Measurements from ENCODE around the gene TBC1D4.
"Not testable (repeated sequence)": the region's sequence is repeated elsewhere in the genome, so short reads cannot be mapped to it uniquely, and the experiment has no call there.

Gene TBC1D4

DNA sequence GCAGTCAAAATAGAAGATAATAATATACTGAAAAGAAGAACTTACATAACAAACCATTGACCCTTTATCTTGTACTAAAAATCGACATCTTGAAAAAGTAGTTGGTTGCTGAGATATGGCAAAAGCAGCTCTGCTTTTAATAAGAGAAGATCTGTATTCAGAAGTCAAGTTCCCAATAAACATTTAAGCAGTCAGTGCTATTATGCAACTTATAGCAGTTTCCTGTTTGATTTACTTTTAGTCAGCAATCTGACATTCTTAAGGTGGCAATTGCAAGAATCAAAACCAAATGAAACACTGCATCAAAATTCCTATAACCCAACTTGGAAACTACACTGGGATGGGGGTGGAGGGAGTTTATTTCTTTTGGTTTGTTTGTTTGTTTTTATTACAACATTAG, 165.5 kb downstream of the TBC1D4 start:
- no peak for DNase-seq

DNA sequence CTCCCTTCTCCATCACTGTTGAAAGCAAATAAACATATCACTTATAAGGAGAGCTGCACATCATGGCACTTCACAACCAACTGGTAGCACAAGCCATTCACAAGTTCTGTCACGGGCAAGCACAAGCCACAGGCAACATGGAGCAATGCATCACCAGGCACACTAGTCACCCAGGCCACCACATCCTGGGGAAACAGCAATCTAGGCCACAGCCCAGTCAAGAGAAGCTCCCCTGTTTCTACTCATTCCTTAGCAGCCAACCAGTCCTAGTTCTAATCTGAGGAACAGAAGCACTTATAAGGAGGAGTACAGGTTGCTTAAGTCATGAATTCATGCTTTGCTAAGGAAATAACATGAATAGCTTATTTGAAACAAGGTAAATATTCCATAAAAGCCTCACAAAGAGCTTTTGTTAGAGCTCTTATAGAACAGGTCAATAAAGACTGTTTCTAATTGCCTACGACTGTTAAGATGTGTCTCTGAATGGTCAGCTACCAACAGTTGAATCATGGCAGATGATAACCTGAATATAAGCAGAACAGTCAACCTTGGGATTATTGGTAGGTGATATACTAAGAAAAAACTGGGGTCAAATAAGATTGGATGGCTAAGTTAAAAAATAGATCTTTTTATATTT, 169.0 kb downstream of the TBC1D4 start:
- no peak for DNase-seq

DNA sequence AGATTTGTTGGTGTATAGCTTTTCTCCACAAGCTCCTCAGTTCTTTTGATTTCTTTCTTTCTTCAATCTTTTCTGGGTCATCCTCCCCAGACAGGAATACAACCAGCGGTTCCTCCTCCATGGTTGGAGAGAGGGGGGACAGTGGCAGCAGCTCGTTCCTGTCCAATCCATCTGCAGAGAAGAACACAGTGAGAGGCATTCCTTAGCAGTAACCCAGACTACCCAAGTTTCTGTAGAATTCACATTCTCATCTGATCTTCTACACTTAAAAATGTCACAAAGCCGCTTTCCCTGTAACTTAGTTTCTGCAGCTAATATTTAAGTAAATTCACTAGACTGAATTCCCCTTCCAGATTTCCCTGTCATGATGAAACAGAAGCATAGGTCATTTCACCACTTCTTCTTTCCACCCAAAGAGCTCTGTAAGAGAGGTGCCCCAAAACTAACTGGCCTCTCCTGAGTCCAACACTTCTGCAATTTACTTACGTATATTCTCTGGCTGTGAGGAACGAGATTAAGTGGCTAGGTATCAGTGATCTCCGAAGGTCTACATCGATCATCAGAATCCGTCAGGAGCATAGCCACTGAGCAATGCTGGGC, 171.9 kb downstream of the TBC1D4 start:
- DNase-seq = no peak

DNA sequence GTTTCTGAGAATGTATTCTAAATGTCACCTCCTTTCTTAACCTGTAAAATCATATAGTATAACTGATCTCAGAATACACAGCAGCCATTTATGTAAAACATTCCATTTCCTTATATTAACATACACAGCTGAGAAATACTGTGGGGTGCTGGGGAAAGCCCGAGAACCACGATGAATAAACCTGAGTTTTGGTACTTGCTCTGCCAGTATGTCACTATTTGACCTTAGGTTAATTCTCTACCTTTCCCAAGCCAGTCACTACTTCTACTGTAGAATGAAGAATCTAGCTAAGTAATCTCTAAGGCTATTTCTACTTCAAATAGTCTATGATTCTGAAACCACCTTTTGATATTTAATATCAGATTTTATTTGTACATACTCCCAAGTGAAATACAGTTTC, 173.7 kb downstream of the TBC1D4 start:
- no peak for DNase-seq

DNA sequence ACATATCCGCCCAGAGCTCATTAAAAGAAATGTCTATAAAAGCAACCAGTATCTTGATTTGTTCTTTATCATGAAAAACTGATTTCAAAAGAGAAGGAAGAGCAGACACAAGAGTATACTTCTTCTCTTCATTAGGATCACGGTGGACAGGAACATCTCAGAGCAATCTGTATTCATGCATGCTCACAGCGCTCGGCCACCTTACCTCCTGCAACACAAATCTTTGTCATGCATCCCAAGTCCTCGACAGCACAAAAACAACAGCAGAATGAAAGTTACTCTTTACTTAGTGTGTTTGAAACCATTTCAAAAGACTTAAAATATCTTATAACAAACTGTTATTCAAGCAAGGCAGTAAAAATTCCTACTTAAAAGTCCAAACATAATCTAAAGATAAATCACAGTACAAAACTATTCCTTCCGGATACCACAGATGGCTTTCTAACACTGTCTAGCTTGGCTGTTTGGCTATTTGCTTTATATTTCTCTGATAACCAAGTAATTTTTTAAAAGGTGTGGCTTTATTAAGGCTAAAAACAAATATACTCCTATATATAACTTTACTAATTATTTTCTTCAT, 174.5 kb downstream of the TBC1D4 start:
- no peak for DNase-seq

DNA sequence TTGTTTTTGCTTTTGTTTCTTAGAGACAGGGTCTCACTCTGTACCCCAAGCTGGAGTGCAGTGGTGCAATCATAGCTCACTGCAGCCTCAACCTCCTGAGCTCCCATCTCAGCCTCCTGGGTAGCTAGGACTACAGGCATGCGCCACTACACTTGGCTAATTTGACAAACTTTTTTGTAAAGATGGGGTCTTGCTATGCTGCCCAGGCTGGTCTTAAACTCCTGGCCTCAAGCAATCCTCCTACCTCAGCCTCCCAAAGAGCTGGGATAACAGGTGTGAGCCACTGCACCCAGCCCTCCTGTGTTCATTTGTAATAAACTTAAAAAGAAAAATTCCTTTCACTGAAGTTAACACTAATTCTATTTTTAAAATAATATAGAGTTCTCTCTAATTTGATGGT, 175.0 kb downstream of the TBC1D4 start:
- DNase-seq = not testable (repeated sequence)

DNA sequence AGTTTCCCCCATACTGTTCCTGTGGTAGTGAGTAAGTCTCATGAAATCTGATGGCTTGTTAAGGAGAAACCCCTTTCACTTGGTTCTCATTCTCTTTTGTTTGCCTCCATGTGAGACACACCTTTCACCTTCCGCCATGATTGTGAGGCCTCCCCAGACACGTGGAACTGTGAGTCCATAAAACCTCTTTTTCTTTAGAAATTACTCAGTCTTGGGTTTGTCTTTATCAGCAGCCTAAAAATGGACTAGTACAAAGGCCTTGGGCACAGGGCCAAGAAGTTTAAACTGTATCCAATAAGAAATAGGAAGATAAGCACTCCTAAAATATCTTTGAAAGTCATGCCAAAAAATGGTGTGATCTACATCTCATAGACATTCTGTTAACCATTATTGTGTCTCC, 176.9 kb downstream of the TBC1D4 start:
- DNase-seq = no peak

DNA sequence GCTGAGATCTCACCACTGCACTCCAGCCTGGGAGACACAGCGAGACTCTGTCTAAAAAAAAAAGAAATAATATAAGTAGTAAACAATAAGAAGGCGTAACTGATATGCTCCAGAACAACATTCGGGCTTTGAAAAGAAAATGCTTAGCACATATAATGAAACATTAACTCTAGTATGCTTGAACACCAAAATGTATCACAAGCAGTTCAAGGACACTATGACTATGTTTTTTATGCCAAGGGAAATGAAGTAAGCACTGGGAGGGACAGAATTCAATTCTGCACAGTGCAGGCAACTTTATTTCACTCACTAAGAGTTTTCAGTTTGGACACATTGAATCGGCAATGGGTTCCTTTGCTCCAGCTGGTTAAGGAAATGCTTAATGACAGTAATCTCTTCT, 178.7 kb downstream of the TBC1D4 start:
- DNase-seq = no peak

DNA sequence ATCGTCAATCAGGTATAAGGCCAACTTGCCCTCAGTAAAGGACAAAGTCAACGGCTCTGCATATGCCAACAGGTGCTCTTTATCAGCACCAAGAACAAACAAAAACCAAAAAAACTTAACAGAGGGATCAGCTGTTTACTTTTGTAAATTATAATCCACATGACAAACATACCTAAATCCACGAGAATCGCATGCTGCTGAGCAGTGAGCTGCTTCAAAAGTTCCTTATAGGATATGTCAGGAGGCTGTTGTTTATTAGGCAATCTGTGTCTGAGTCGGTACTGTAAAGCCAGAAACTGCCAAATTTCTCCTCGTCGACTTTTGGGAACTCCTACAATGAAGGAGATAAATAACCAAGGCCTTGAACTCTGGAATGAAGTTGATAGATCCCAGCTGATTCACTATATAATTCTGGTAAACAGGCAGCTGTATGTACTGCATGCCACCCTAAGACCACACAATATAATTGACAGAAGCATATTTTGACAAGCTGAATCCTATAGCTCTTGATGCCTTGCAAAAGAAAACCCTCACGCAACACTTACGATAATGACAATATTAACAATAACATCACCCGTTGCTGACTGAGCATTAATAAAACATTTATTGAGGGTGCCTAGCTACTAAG, 179.8 kb downstream of the TBC1D4 start:
- DNase-seq = no peak

DNA sequence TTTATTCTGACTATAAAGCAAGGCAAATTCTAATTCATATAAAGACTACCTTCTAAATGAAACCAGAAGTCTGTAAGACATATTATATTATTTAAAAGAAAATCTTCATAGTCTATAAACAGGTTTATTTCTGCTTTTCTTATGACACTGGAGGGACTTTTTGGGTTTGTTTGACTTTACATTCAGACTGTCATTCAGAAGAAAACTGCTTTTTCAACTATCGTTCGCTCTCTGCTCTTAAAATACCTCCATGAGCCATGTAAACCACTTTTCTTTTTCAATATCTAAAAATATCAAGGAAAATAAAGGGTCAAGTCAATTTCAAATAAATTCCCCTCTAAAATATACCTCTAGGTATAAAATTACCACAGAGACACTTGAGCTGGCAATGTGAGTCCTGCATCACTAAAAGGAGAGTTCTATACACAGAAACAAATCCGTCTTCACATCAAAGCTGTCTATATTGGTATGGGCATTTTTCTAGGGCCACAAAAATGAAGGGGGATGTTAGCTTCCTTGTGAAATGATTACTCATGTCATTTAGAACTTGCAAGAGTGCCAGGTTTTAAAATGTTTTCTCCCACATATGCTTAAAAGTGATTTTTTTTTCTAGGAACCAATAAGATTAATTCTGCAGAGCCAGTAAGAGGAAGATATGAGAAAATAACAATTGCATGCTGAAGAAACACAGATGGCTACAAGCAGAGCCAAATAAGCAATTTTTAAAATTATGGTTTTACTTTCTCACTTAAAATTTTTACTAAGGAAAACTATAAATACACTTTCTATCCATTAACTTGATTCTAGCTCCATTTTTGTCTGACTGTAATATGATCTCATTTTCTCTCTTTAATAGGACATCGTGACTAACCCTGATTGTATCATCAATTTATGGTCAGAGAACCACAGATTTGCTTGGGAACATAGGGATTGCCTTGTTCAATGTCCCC, 181.8 kb downstream of the TBC1D4 start:
- DNase-seq = no peak

DNA sequence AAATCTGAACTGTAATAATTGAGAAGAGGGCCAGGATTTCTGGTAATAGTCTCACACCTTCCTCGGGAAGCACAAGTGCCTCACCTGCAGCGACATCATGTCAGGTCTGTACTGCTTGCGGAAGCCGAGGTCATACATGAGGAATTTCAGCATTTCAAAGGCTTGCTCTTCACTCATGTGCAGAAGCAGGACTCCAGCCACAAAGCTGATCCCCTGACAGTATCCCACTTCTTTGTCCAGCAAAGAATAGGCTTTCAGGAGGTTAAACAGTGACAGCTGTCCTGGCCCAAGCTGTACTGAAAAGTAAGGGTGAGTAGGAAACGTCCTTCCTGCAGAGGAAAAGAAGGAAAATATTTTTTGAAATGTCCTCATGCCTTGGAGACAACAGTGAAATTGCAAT, 182.7 kb downstream of the TBC1D4 start:
- no peak for DNase-seq

DNA sequence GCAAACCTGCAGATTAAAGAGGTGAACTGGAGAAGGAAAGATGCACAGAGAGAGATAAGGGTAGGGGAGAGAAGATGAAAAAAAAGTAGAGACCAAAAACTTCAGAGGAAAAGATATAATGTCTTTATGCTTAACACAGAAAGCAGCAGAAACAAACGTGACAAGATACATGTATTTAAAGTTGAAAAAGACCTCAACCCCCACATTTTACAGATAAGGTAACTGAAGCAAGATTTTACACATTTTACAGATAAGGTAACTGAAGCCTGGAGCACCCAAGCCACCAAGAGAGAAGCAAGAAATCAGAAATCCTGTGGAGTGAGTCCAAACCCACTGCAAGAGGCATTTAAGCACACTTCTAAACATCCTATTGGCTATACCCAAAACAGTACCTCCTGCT, 185.3 kb downstream of the TBC1D4 start:
- DNase-seq = no peak

DNA sequence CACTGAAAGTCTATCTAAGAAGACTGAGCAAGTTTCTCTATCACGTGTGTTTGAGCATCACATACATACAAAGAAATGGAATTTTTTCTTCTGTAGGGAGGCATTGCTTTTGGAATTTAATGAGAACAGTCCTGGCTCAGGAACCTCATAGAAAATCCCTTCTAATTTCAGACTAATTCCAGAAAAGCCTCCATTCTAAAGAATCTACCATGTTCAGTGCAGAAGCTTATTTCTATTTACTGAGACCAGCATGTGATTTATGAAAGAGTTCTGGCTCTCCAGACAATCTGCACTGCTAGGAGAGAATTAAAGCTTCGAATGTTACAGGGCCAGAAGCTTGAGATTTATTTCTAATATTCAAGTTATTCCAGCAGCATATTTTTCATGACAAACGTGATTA, 186.8 kb downstream of the TBC1D4 start:
- no peak for DNase-seq

DNA sequence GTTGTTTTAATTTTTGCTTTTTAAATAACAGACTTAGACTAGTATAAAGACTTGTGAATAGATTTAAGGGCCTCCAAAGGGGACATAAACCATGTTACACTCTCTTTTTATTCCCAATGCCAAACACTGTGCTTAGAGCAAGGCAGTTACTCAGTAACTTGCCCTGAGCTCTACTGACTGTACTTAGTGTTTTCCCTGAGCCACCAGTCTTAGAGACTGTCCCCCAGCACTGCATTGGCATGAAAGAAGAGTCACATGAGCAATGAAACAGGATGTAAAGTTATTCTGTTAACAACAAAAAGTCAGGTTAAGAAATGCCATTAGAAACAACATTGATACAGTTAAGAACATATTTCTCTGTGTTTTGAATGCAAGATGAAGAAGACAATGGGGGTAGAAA, 187.9 kb downstream of the TBC1D4 start:
- DNase-seq = no peak

DNA sequence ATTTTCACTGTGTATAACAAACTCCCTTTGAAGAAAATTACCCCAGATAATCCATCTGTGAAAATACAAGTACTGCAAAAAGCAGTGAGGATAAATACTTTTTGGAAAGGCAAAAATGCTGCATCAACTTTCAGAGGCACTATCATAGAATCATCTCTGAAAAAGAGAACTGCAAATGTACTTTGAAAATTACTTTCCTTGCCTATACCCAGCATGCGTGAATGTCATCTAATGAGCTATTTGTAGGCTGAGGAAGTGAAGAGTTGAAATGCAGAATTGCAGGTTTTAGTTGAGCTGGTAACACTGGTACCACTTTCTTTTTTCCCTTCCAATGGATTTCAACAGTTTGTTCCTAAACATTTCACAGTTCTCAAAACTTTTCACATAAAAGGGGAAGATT, 196.7 kb downstream of the TBC1D4 start:
- no peak for DNase-seq

DNA sequence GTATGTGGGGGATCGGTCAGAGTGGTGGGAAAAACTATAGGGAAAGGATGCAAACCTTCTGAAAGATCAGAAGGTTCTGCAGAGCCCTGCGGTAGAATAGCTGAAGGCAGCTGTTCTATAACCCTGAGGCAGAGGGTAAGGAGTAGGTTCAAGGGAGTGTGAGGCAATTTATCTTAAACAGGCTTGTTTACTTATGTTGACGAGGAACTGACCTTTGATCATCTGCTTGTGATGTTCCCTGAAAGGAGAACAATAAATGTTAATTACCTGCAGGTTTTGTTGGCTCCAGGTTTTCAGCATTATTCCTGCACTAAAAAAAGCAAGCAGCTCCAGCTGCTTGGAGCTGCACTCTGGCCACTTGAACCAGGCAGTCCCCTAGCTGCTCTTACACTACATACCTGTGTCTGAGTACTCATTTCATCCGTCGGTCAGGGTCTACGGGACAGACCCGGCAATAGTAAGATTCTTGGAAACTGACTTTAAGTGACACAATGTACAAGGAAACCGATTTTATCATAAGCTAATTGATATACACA, 202.1 kb downstream of the TBC1D4 start:
- no peak for DNase-seq

DNA sequence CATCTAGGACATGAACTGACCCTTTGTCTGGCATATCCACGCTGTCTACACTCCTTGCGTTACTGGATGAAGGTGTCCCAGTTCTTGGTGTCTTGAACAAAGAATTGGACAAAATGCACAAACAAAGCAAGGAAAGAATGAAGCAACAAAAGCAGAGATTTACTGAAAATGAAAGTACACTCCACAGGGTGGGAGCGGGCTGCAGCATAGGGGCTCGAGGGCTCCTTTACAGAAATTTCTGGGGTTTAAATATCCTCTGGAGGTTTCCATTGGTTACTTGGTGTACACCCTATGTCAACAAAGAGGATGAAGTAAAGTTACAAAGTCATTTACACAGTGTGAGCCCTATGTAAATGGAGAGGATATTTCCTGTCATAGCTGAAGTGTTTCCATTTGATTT, 208.3 kb downstream of the TBC1D4 start:
- not testable (repeated sequence) for DNase-seq

DNA sequence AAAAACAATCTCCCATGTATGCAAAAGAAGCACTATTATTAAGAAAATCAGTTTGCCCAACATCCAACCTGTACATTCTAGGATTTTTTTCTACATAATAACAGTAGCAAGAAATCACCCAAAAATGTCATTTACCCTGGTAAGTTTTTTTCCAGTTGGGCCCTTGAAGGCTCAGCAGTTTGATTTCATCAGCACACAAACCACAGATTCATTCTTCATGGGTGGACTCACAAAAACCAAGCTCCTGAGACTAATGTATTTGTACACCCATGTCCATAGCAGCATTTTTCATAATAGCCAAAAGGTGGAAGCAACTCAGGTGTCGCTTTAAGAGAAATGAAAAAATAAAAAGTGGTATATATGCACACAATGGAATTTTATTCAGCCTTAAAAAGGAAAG, 210.1 kb downstream of the TBC1D4 start:
- no peak for DNase-seq

DNA sequence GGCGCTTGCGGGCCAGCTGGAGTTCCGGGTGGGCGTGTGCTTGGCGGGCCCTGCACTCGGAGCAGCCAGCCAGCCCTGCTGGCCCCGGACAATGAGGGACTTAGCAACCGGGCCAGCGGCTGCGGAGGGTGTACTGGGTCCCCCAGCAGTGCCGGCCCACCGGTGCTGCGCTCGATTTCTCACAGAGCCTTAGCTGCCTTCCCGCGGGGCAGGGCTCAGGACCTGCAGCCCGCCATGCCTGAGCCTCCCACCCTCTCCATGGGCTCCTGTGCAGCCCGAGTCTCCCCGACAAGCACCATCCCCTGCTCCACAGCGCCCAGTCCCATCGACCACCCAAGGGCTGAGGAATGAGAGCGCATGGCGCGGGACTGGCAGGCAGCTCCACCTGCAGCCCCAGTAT, 213.5 kb downstream of the TBC1D4 start:
- DNase-seq = not testable (repeated sequence)

DNA sequence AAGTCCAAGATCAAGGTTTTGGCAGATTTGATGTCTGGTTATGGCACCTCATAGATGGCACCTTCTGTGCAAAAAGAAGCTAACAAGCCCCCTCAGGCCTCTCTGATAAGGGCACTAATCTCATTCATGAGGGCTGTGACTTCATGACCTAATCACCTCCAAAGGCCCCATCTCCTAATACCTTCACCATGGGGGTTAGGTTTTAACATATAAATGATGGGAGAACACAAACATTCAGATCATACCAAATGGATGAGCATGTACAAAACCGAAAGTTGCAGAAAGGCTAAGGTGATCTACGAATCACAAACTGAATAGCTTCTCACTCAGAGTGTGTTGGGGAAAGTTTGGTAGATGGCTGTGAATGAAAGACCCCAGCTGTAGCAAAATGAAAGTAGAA, 217.4 kb downstream of the TBC1D4 start:
- DNase-seq = no peak

DNA sequence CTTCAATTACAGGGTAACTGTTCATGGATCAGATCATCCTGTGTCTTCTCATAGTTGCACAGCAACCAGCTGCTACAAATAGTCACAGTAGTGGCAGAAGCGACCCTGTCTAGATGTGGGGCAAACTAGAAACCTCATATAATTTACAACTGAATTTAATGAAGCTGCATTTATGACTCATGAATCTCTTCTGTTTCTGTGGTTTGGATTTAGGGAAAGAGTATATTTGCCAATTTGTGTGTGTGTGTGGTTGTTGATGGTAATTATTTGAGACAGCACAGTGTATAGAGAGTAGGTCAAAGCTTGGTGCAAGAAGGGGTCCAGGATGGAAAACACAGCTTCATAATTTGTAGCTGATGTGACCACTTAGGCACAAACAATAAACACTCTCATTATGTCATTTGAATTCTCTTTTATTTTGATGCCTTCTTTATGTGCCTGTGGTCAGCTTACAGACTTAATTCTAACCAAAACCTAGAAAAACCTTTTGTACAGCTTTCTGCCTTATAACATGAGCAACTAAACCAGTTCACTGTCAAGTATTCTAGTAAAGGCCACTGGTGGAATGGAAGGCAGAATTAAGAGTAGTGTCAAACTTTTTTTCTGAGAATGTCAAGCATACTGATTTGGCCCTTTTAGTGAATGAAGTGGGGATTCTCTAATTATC, 218.1 kb downstream of the TBC1D4 start:
- DNase-seq = no peak

DNA sequence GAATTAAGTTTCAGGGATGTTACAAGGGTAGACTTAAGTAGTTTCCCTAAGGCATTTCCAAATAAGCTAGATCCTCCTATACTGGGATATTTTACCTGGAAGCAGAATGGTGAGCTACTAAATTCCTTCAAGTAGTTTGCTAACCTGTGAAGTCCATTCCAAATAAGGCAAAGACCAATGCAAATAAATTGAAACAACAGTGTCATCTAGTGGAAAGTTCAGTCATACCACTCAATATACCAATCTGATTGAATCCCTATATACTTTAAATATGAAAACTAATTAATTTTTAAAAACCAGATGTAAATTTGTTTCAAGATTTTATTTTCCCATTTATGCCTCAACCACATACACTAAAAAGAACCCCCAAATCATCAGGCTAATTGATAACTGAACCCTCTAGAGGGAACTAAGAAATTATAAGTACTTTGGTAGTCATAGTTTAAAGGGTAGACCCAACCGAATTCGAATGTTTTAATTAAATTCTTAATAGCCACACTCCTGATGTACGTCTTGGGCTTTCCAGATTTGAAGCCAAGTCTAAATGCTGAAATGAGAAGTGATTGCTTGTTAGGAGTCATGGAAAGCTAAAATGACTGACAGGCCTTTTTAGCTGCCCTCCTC, 223.7 kb downstream of the TBC1D4 start:
- peak; percentile 19 for DNase-seq
